Left hindlimb (tissue), 1 donor: ENCODE results near the gene TTN.
"Not testable (repeated sequence)": the region's sequence is repeated elsewhere in the genome, so short reads cannot be mapped to it uniquely, and the experiment has no call there.

Experiments
- DNase-seq: peaks from one replicate; pipeline ENCODE4 v3.0.0-alpha.2; 2018

Gene TTN

GRCh38 chr2:178732913-178733312 is 74.3 kb downstream of the TTN start:
- DNase-seq: no peak

- DNase-seq: no peak
These were observed 75.9 kb downstream of the TTN start for GRCh38 chr2:178731300-178731699.

- no peak for DNase-seq
These were observed 77.2 kb downstream of the TTN start for GRCh38 chr2:178730049-178730448.

- DNase-seq: no peak
These were observed 83.4 kb downstream of the TTN start for GRCh38 chr2:178723786-178724346.

- no peak for DNase-seq
These were observed 84.9 kb downstream of the TTN start for GRCh38 chr2:178722296-178722695.

GRCh38 chr2:178718988-178719387 is 88.2 kb downstream of the TTN start:
- DNase-seq: no peak

- no peak for DNase-seq
These were observed 88.9 kb downstream of the TTN start for GRCh38 chr2:178718283-178718682.

GRCh38 chr2:178716394-178716793 is 90.8 kb downstream of the TTN start:
- no peak for DNase-seq

GRCh38 chr2:178715366-178715765 is 91.9 kb downstream of the TTN start:
- DNase-seq: no peak

- DNase-seq: no peak
These were observed 99.7 kb downstream of the TTN start for GRCh38 chr2:178707476-178707875.

- DNase-seq: no peak
These were observed 102.3 kb downstream of the TTN start for GRCh38 chr2:178704876-178705275.

- no peak for DNase-seq
These were observed 104.9 kb downstream of the TTN start for GRCh38 chr2:178702361-178702760.

GRCh38 chr2:178700922-178701342 is 106.3 kb downstream of the TTN start:
- no peak for DNase-seq

- no peak for DNase-seq
These were observed 107.1 kb downstream of the TTN start for GRCh38 chr2:178700136-178700535.

GRCh38 chr2:178692845-178693244 is 114.4 kb downstream of the TTN start:
- no peak for DNase-seq

GRCh38 chr2:178689808-178690207 is 117.4 kb downstream of the TTN start:
- DNase-seq: no peak

- no peak for DNase-seq
These were observed 123.3 kb downstream of the TTN start for GRCh38 chr2:178683877-178684276.

GRCh38 chr2:178681081-178681480 is 126.1 kb downstream of the TTN start:
- DNase-seq: no peak

- no peak for DNase-seq
These were observed 127.3 kb downstream of the TTN start for GRCh38 chr2:178679891-178680290.

GRCh38 chr2:178677599-178677998 is 129.6 kb downstream of the TTN start:
- DNase-seq: no peak

- no peak for DNase-seq
These were observed 131.2 kb downstream of the TTN start for GRCh38 chr2:178676046-178676445.

- no peak for DNase-seq
These were observed 133.1 kb downstream of the TTN start for GRCh38 chr2:178674122-178674521.

- no peak for DNase-seq
These were observed 140.8 kb downstream of the TTN start for GRCh38 chr2:178666458-178666857.

- not testable (repeated sequence) for DNase-seq
These were observed 148.7 kb downstream of the TTN start for GRCh38 chr2:178658480-178658879.

- no peak for DNase-seq
These were observed 156.7 kb downstream of the TTN start for GRCh38 chr2:178650554-178650953.

GRCh38 chr2:178644919-178645318 is 162.3 kb downstream of the TTN start:
- DNase-seq: no peak
